GM21786 (cell line): Measurements from ENCODE around the gene GALNT18.

Experiments used
- ATAC-seq: cut with Tn5 transposase; IDR thresholded peaks from one replicate; pipeline ENCODE4 v1.9.1; 2021; ENCODE audit not compliant: unreplicated experiment

GALNT18 gene

DNA sequence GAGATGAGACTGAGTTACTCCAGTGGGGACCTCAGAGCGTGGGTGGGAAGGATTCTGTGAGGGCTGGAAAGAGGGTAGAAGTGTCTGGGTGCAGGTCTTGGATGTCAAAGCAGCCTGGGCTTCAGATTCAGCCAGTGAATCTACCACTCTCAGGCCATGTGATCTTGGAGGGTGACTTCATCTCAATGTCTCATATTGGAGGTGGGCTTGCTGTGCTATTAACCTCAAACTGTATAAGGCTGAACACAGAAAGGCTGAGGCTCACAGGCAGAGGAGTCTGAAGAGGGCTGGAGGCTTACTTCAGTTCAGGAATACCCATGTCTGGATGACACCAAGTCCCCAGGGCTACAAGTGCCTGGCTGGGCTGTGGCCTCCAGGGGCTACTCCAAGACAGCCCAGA is 332.1 kb downstream of the GALNT18 start:
- ATAC-seq, result no peak

- no peak for ATAC-seq
Observed at GRCh38 chr11:11288972-11289616, 332.7 kb downstream of the GALNT18 start.

- no peak for ATAC-seq
Observed at GRCh38 chr11:11284481-11284880, 337.3 kb downstream of the GALNT18 start.

DNA sequence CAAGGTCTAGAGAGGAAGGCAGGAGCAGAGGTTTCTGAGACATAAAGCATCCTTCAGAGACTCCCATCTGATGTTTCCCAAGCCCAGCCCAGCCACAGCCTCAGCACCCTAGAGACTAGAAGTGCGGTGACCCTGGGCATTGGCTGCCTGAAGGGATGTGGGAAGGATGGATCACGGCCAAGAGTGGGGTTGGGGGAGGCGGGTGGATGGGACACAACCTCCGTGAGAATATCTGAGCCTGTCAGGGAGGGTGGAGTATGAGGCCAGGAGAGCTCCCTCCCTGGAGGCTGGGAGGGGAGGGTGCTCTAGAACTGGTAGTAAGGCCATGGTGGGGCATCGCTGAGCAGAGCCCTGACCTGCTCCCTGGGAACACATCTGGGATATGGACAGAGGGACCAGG is 340.2 kb downstream of the GALNT18 start:
- no peak for ATAC-seq

DNA sequence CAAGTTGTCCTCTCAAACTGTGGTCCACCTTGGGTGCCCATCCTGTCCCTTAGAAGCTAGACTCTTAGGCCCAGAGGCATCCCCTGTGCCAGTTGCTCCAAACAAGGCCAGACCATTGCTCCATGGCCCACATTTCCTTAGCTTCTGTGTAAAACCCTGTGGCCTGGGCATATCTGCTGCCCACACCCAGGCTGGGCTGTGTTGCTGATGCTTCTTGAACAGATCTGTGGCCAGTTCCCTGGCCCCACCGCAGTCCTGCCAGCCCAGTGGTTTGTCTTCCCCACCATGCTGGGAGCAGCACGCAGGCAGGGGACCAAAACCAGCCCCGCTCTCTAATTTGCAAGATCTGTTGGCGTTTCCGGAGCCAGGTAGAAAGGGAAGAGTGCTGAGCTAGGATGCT is 341.0 kb downstream of the GALNT18 start:
- ATAC-seq, result no peak

- no peak for ATAC-seq
Observed at GRCh38 chr11:11279956-11280689, 341.7 kb downstream of the GALNT18 start.

- ATAC-seq, result no peak
Observed at GRCh38 chr11:11272254-11272653, 349.6 kb downstream of the GALNT18 start.

GRCh38 chr11:11270236-11270775 is 351.5 kb downstream of the GALNT18 start:
- ATAC-seq, result no peak

GRCh38 chr11:11268706-11269105 is 353.1 kb downstream of the GALNT18 start:
- ATAC-seq, result no peak

- no peak for ATAC-seq
Observed at GRCh38 chr11:11268119-11268518, 353.7 kb downstream of the GALNT18 start.

GRCh38 chr11:11267312-11267711 is 354.5 kb downstream of the GALNT18 start:
- no peak for ATAC-seq

GRCh38 chr11:11265994-11266606 is 355.7 kb downstream of the GALNT18 start:
- peak; percentile 59 for ATAC-seq

- ATAC-seq, result no peak
Observed at GRCh38 chr11:11265320-11265719, 356.5 kb downstream of the GALNT18 start.

- no peak for ATAC-seq
Observed at GRCh38 chr11:11263238-11264005, 358.4 kb downstream of the GALNT18 start.

GRCh38 chr11:11262171-11262920 is 359.5 kb downstream of the GALNT18 start:
- no peak for ATAC-seq

GRCh38 chr11:11261629-11262028 is 360.2 kb downstream of the GALNT18 start:
- ATAC-seq, result peak; percentile 51

- ATAC-seq, result no peak
Observed at GRCh38 chr11:11260903-11261302, 360.9 kb downstream of the GALNT18 start.

DNA sequence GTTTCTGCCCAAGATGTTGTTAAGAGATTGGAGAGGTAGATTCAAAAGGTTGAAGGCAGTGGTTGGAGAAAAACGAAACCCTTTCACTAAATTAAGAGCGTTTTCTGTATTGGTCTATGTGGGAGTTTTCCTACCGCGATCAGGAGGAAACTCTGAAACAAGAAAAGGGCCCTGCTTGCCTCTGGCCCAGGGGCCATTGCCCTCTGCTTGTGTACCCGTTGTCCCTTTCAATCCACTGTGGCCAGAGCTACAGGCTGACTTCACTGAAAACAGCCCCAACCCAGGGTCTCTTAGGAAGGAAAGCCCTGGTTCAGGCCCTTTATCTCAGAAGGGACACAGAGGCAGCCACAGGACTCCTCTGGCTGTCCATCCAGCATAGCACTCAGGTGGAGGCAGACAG is 367.8 kb downstream of the GALNT18 start:
- no peak for ATAC-seq

DNA sequence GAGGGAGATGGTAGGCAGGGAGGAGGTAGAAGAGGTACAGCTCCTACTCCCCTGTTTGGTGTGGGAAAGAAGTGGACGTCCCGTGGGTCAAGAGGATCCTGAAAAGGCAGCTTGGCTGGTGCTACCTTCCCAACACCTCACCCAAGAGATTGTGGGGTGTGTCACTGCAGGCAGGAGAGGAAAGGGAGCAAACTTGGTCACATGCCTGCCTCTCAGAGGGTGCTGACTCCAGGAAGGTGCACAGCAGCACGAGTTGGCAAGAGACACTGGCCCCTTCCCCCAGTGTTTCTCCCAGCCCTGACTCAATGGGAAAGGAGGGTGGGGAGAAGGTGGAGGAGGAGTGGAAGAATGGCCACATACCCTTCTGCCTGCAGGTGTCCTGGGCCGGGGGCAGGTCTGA is 368.3 kb downstream of the GALNT18 start:
- ATAC-seq, result no peak

- ATAC-seq, result no peak
Observed at GRCh38 chr11:11252403-11252802, 369.4 kb downstream of the GALNT18 start.
